Glomerular endothelial cell (primary cell): Measurements from ENCODE around the gene OR5A1. TPM values are rescaled to one million over a fixed set of nuclear protein-coding genes. Genes with fewer than 3 reads are reported as not detected.
"Not testable (repeated sequence)": the region's sequence is repeated elsewhere in the genome, so short reads cannot be mapped to it uniquely, and the experiment has no call there.

Source experiments
- DNase-seq: peaks from one replicate; pipeline ENCODE4 v3.0.0-alpha.2; 2011; ENCODE audit warnings: low read depth, low spot score; ENCODE audit errors: extremely low read depth
- total RNA-seq: library from RNA; depleted of rRNA; stranded (reverse); fragments of >200 nt; gene quantifications from 2 replicates; pipeline ENCODE4 v1.2.3, GENCODE V29; 2015

The OR5A1 gene
- total RNA-seq = not detected in 2 replicates

GRCh38 chr11:59436169-59436568 is at the start of gene OR5A1:
Gene OR5A1, plus strand, starts transcription at chr11:59436469. Its CDS starts 6,700 bp downstream, at chr11:59443169.
- no peak for DNase-seq

GRCh38 chr11:59394186-59394585 is 42.1 kb upstream of the OR5A1 start:
- no peak for DNase-seq

GRCh38 chr11:59400461-59401261 is 35.6 kb upstream of the OR5A1 start:
- DNase-seq = no peak

GRCh38 chr11:59401262-59401552 is 35.1 kb upstream of the OR5A1 start:
- no peak for DNase-seq

- DNase-seq = no peak
Measured at GRCh38 chr11:59403546-59403945, 32.7 kb upstream of the OR5A1 start.

GRCh38 chr11:59413646-59414045 is 22.6 kb upstream of the OR5A1 start:
- DNase-seq = no peak

GRCh38 chr11:59415111-59415510 is 21.2 kb upstream of the OR5A1 start:
- DNase-seq = no peak

- no peak for DNase-seq
Measured at GRCh38 chr11:59416613-59417012, 19.7 kb upstream of the OR5A1 start.

- DNase-seq = no peak
Measured at GRCh38 chr11:59417023-59417422, 19.2 kb upstream of the OR5A1 start.

GRCh38 chr11:59418156-59418555 is 18.1 kb upstream of the OR5A1 start:
- DNase-seq = no peak

GRCh38 chr11:59423835-59424234 is 12.4 kb upstream of the OR5A1 start:
- DNase-seq = no peak

GRCh38 chr11:59425131-59425530 is 11.1 kb upstream of the OR5A1 start:
- no peak for DNase-seq

GRCh38 chr11:59426361-59427067 is 9.8 kb upstream of the OR5A1 start, which contains the start of gene OR5A2:
Gene OR5A2, minus strand, starts transcription at chr11:59426413. Its CDS starts 3,460 bp downstream, at chr11:59422953.
- DNase-seq = no peak

GRCh38 chr11:59427068-59427382 is 9.2 kb upstream of the OR5A1 start:
- no peak for DNase-seq

- peak; percentile 33 for DNase-seq
Measured at GRCh38 chr11:59429924-59430516, 6.2 kb upstream of the OR5A1 start.

GRCh38 chr11:59437770-59438169 is 1.5 kb downstream of the OR5A1 start:
- no peak for DNase-seq

- not testable (repeated sequence) for DNase-seq
Measured at GRCh38 chr11:59445624-59446023, 9.4 kb downstream of the OR5A1 start.

- no peak for DNase-seq
Measured at GRCh38 chr11:59448484-59448883, 12.2 kb downstream of the OR5A1 start.

- no peak for DNase-seq
Measured at GRCh38 chr11:59456661-59457060, 20.4 kb downstream of the OR5A1 start, which contains the start of gene OR4D6. Gene OR4D6, plus strand, starts transcription at chr11:59456961. Its CDS starts 0 bp downstream, at chr11:59456961.

GRCh38 chr11:59459916-59460315 is 23.6 kb downstream of the OR5A1 start:
- DNase-seq = no peak

- no peak for DNase-seq
Measured at GRCh38 chr11:59463190-59463641, 26.9 kb downstream of the OR5A1 start.

- no peak for DNase-seq
Measured at GRCh38 chr11:59473015-59473414, 36.7 kb downstream of the OR5A1 start, which contains the start of gene OR4D10. Gene OR4D10, plus strand, starts transcription at chr11:59473315. Its CDS starts 4,115 bp downstream, at chr11:59477430.
